ENCODE data around the gene PXMP2. TPM values are rescaled to one million over a fixed set of nuclear protein-coding genes. Genes with fewer than 3 reads are reported as not detected.

PXMP2 gene
- total RNA-seq, 1 donor from 2014 or later: 36.6 TPM

- DNase-seq (ENCODE audit: low spot score): no peak
Measured at GRCh38 chr12:132660052-132660451, 27.3 kb upstream of the PXMP2 start.

GRCh38 chr12:132660996-132661395 lies 26.4 kb upstream of the PXMP2 start:
- DNase-seq (ENCODE audit: low spot score): no peak

- no peak for DNase-seq (ENCODE audit: low spot score)
Measured at GRCh38 chr12:132661972-132662371, 25.4 kb upstream of the PXMP2 start.

GRCh38 chr12:132662901-132663755 lies 24.3 kb upstream of the PXMP2 start:
- DNase-seq (ENCODE audit: low spot score): no peak

- no peak for DNase-seq (ENCODE audit: low spot score)
Measured at GRCh38 chr12:132664206-132665148, 22.9 kb upstream of the PXMP2 start.

- DNase-seq (ENCODE audit: low spot score): no peak
Measured at GRCh38 chr12:132665149-132665491, 22.3 kb upstream of the PXMP2 start.

- no peak for DNase-seq (ENCODE audit: low spot score)
Measured at GRCh38 chr12:132665794-132666193, 21.6 kb upstream of the PXMP2 start.

- no peak for DNase-seq (ENCODE audit: low spot score)
Measured at GRCh38 chr12:132668191-132669088, 18.9 kb upstream of the PXMP2 start.

- no peak for DNase-seq (ENCODE audit: low spot score)
Measured at GRCh38 chr12:132669166-132669879, 18.1 kb upstream of the PXMP2 start.

- no peak for DNase-seq (ENCODE audit: low spot score)
Measured at GRCh38 chr12:132672116-132672515, 15.3 kb upstream of the PXMP2 start.

GRCh38 chr12:132672678-132673077 lies 14.7 kb upstream of the PXMP2 start:
- DNase-seq (ENCODE audit: low spot score): no peak

GRCh38 chr12:132673288-132674179 lies 13.9 kb upstream of the PXMP2 start:
- no peak for DNase-seq (ENCODE audit: low spot score)

- no peak for DNase-seq (ENCODE audit: low spot score)
Measured at GRCh38 chr12:132674561-132674960, 12.8 kb upstream of the PXMP2 start.

GRCh38 chr12:132675757-132676432 lies 11.5 kb upstream of the PXMP2 start:
- no peak for DNase-seq (ENCODE audit: low spot score)

- no peak for DNase-seq (ENCODE audit: low spot score)
Measured at GRCh38 chr12:132677492-132677891, 9.9 kb upstream of the PXMP2 start.

- no peak for DNase-seq (ENCODE audit: low spot score)
Measured at GRCh38 chr12:132685400-132685799, 2.0 kb upstream of the PXMP2 start.

GRCh38 chr12:132686825-132687210 lies 569 bp upstream of the PXMP2 start:
- peak; percentile 21 for DNase-seq (ENCODE audit: low spot score)

- no peak for DNase-seq (ENCODE audit: low spot score)
Measured at GRCh38 chr12:132689227-132689626, 1.8 kb downstream of the PXMP2 start.

- no peak for DNase-seq (ENCODE audit: low spot score)
Measured at GRCh38 chr12:132690112-132690511, 2.7 kb downstream of the PXMP2 start.

Data from umbilical cord (tissue), 2 donors.